GM21360 (cell line): ENCODE measurements around the gene CANX.

Experiments
- ATAC-seq: cut with Tn5 transposase; IDR thresholded peaks from one replicate; pipeline ENCODE4 v1.9.1; 2021; ENCODE audit warnings: mild to moderate bottlenecking, moderate library complexity; ENCODE audit not compliant: unreplicated experiment

CANX gene

GRCh38 chr5:179749857-179750508 is 51.2 kb downstream of the CANX start:
- no peak for ATAC-seq

- ATAC-seq = no peak
These were observed 55.2 kb downstream of the CANX start for GRCh38 chr5:179753971-179754370.

DNA sequence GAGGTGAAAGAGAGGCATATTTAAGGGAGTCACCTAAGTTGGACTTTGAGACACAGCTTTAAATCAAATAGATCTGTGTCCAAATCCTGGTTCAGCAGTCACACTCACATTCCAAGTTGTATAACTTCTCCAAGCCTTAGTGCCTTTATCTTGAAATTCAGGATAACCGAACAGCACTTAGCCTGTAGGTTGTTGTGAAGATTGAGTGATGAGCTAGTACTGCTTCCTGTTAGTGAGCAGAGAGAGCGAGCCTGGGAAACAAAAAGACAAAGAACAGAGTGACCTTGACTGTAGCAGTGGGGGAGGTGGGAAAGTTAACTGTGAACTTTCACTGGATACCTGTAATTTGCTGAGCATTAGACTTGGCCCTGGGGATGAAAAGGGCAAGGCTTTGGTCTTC is 56.3 kb downstream of the CANX start:
- no peak for ATAC-seq

- ATAC-seq = no peak
These were observed 60.2 kb downstream of the CANX start for GRCh38 chr5:179758955-179759354.

- ATAC-seq = peak; percentile 50
These were observed 61.1 kb downstream of the CANX start for GRCh38 chr5:179759581-179760551.

- ATAC-seq = no peak
These were observed 63.5 kb downstream of the CANX start for GRCh38 chr5:179762079-179762780.

- ATAC-seq = no peak
These were observed 64.0 kb downstream of the CANX start for GRCh38 chr5:179762781-179763176.

DNA sequence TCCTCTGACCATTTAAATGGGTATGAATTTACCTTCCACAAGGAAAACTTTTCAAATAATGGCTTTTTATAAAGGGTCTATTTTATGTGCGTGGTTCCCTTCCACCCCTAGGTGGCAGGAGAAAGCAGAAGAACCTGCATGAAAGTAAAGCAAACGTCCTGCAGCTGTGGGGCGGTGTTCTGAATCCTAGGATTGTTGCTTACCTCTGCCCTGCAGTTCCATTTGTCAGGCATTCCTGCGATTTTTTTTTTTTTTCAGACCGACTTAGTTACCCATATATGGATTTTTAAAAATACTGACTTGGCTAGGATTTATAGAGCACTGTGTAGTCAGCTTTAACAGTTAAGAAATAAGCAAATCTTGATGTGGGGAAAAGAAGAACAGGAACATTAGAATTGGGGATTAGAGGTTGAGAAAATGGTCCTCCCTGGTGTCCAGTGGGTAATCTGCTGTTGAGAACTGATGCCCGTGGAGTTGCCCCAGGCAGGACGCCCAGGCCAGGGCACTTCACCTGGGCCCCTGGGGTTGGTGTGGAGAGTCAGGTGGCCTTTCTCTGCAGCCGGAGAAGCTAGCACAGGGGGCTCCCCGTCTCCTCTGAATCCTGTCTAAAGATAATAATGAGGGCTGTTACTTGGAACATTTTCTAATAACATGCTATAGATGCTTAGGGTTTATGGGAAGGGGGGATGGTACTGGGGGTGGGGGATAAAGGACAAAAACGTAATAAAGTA is 64.6 kb downstream of the CANX start:
- ATAC-seq = no peak

DNA sequence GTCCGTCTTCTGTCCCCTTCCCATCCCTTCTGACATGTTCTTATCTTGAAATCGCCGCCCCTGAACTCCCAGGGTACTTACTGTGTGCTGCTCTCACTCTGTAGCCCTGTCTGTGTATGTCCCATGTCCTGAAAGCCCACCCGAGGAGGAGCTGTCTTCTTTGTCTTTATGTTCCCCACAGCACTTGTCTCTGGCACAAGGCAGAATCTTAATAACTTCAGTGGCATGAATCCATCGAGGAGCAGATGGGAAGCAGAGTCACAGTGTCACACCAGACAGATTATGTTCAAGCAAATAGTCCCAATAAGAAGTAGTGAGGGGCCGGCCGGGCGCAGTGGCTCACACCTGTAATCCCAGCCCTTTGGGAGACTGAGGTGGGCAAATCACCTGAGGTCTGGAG is 65.3 kb downstream of the CANX start:
- no peak for ATAC-seq

- no peak for ATAC-seq
These were observed 66.6 kb downstream of the CANX start for GRCh38 chr5:179765400-179765799.

DNA sequence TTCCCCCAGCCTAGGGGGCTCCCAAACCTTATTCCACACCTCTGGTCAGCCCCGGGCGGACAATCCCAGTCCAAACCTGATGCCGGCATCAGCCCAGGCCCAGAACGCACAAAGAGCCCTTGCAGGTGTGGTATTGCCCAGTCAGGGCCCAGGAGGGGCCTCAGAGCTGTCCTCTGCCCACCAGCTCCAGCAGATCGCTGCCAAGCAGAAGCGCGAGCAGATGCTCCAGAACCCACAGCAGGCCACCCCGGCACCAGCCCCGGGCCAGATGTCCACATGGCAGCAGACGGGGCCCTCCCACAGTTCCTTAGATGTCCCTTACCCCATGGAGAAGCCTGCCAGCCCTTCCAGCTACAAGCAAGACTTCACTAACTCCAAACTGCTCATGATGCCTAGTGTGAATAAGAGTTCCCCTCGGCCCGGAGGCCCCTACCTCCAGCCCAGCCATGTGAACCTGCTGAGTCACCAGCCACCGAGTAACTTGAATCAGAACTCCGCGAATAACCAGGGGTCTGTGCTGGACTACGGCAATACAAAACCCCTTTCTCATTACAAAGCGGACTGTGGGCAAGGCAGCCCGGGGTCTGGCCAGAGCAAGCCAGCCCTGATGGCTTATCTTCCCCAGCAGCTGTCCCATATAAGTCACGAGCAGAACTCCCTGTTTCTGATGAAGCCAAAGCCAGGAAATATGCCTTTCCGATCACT is 67.4 kb downstream of the CANX start:
- no peak for ATAC-seq

- no peak for ATAC-seq
These were observed 68.1 kb downstream of the CANX start for GRCh38 chr5:179766726-179767455.

- ATAC-seq = no peak
These were observed 68.8 kb downstream of the CANX start for GRCh38 chr5:179767496-179768100.

- no peak for ATAC-seq
These were observed 69.7 kb downstream of the CANX start for GRCh38 chr5:179768326-179769085.

DNA sequence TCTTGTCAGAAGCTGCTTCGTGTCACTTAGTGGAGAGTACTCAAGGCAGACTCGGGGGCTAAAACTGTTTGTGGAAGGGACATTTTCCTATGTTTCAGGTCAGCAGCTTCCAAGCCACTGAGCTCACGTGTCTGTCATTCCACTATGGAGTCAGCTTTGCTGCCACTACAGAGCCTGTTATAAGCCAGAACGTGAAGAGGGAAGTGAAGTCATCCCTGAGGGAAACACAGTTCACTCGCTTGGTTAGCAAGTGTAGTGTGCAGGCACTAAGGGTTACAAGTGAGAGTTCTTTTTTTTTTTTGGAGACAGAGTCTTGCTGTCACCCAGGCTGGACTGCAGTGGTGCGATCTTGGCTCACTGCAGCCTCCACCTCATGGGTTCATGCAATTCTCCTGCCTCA is 70.5 kb downstream of the CANX start:
- ATAC-seq = no peak

GRCh38 chr5:179769796-179770195 is 71.0 kb downstream of the CANX start:
- ATAC-seq = no peak

DNA sequence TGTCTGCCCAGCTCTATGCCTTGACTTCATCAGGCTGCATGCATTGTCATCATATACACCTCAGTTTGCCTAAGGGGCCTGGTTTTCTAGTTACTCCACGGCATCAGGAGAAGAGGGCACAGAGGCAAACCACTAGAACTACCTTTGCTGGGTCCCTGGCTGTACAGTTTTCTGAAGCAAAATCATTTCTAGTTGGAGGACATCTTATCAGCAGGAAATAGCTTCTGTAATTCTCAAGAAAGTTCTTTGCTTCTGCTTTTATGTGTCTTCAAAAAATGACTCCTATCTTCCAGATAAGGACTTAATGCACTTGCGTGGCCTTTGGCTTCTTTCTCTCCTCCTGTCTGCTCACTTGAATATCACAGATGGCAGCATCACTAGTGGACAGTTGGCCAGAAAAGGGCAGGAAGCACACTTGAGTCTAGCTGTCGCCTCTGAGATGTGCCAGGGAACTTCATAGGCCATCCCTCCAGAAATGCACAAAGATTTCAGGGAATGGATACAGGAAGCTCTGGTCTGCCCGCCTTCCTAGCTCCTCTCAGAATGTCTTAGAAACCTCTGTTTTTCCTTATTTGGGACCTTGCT is 72.6 kb downstream of the CANX start:
- ATAC-seq = no peak

- no peak for ATAC-seq
These were observed 73.6 kb downstream of the CANX start for GRCh38 chr5:179772351-179772750.
